Left lung (tissue), 10 donors: ENCODE results near the gene MADD. TPM values are rescaled to one million over a fixed set of nuclear protein-coding genes. Genes with fewer than 3 reads are reported as not detected.

ENCODE experiments used
- ATAC-seq: fragments of 200-7000 bp; cut with Tn5 transposase; one replicate; pipeline ENCODE4 v1.9.1; 2020; ENCODE audit warnings: moderate library complexity
- DNase-seq, 4 donors: peaks; one replicate each; pipeline ENCODE4 v3.0.0-alpha.2; 2013 to 2020
- H3K27ac ChIP-seq, 2 donors: fragments of 200-600 bp; sonication (generic) in 1 of 2; one replicate each; pipeline versions ENCODE4 v1.5.0 to v1.8.0; 2020 to 2021
- H3K27me3 ChIP-seq, 2 donors: fragments of 200-600 bp; sonication (generic) in 1 of 2; one replicate each; pipeline versions ENCODE4 v1.5.0 to v1.8.0; 2020 to 2021
- H3K36me3 ChIP-seq, 2 donors: fragments of 200-600 bp; sonication (generic) in 1 of 2; one replicate each; pipeline versions ENCODE4 v1.5.0 to v1.8.0; 2020 to 2021
- H3K4me1 ChIP-seq, 2 donors: fragments of 200-600 bp; one replicate each; pipeline ENCODE4 v1.8.0; 2021
- H3K4me3 ChIP-seq, 2 donors: fragments of 200-600 bp; sonication (generic) in 1 of 2; one replicate each; pipeline versions ENCODE4 v1.5.0 to v1.8.0; 2020 to 2021; ENCODE audit warnings: mild to moderate bottlenecking in 1 of 2
- H3K9me3 ChIP-seq, 2 donors: fragments of 200-600 bp; sonication (generic) in 1 of 2; one replicate each; pipeline versions ENCODE4 v1.5.0 to v1.8.0; 2020 to 2021
- intact Hi-C, 2 donors: fragments of 100-400 bp; cut with DNase I; formaldehyde crosslinking; loops; one replicate each; pipeline versions ENCODE4 v1.11.2 to v1.14.2; 2022
- polyA plus RNA-seq, 6 donors: library from polyadenylated mRNA; unstranded; fragments of 120-200 nt; gene quantifications; one replicate each; pipeline ENCODE4 v1.2.1, GENCODE V29; 2013; ENCODE audit not compliant: insufficient read length in 6 of 6
- total RNA-seq, 2 donors: library from RNA; stranded (reverse); fragmentation: NEBNext Ultra II Directional; extraction: Animal tissue kit (Norgen Biotek cat#: 25700); gene quantifications; one replicate each; pipeline ENCODE4 v1.2.1, GENCODE V29; 2021
- TF ChIP-seq, protein P1 (sequence below), 2 donors: fragments of 200-600 bp; sonication (generic) in 1 of 2; IDR thresholded peaks; one replicate each; pipeline versions ENCODE4 v1.5.0 to v1.8.0; 2021; ENCODE audit warnings: antibody characterized with exemption in 2 of 2
- donor health status: DM: no; HTN: yes; CAD: no.
- donor health status: DM: no; HTN: no; CAD: no.

Gene MADD
- total and polyA plus RNA-seq, 8 donors, result 33.0 to 53.8 (median 51.9) TPM

- H3K9me3 ChIP-seq, result no peaks in the 10 kb centered on the region
- ATAC-seq (no peak), DNase-seq (no peak)
- TF ChIP-seq, protein P1, sequence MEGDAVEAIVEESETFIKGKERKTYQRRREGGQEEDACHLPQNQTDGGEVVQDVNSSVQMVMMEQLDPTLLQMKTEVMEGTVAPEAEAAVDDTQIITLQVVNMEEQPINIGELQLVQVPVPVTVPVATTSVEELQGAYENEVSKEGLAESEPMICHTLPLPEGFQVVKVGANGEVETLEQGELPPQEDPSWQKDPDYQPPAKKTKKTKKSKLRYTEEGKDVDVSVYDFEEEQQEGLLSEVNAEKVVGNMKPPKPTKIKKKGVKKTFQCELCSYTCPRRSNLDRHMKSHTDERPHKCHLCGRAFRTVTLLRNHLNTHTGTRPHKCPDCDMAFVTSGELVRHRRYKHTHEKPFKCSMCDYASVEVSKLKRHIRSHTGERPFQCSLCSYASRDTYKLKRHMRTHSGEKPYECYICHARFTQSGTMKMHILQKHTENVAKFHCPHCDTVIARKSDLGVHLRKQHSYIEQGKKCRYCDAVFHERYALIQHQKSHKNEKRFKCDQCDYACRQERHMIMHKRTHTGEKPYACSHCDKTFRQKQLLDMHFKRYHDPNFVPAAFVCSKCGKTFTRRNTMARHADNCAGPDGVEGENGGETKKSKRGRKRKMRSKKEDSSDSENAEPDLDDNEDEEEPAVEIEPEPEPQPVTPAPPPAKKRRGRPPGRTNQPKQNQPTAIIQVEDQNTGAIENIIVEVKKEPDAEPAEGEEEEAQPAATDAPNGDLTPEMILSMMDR (IDR thresholded peaks at IDR 0.05), result no peak
- no peak overlapping the region for H3K27ac ChIP-seq
- H3K4me1 ChIP-seq, result no peaks in the 10 kb centered on the region
- H3K36me3 ChIP-seq, result peaks cover 0 to 46% of the 10 kb centered on the region in 2 donors
- intact Hi-C loops, result no loop called here
- H3K27me3 ChIP-seq, result no peaks in the 10 kb centered on the region
- no peak overlapping the region for H3K4me3 ChIP-seq
These were observed 33.5 kb upstream of the MADD start for GRCh38 chr11:47236482-47236881.

- Histone ChIP-seq H3K9me3 (no peaks in the 10 kb centered on the region), H3K4me3 (no peak overlapping the region), H3K4me1 (peaks cover 6 to 25% of the 10 kb centered on the region in 2 donors), H3K27me3 (no peaks in the 10 kb centered on the region), H3K27ac (no peak overlapping the region), H3K36me3 (peaks cover 0 to 78% of the 10 kb centered on the region in 2 donors)
- no peak for ATAC-seq
- intact Hi-C loops, result no loop called here
- TF ChIP-seq, protein P1 (IDR thresholded peaks at IDR 0.05), result no peak
- no peak for DNase-seq
These were observed 30.1 kb upstream of the MADD start for GRCh38 chr11:47239852-47240251.

DNA sequence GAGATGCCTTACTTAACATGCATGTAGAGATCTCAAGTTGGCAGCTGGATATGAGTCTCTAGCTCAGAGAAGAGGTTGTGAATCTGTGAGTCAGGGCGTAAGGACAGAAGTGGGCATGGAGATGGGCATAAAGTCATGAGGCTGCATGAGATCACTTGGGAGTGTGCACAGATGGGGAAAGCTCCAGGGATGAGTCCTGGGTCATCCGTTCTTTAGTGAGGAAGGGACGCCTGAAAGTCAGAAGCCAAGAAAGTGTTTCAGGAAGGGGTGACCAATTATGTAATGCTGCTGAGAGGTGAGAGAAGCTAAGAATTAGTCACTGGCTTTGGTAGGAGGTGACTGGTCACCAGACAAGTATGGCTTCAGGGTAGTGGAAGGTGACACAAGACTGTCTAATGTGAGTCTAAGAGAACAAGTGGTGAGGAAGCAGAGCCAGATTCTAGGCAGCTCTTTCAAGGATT is 28.1 kb upstream of the MADD start:
- peak overlapping the region in 1 of 2 donors; percentile 34 for H3K27ac ChIP-seq
- TF ChIP-seq, protein P1 (IDR thresholded peaks at IDR 0.05), result no peak
- intact Hi-C loops, result no loop called here
- H3K36me3 ChIP-seq, result peaks cover 0 to 81% of the 10 kb centered on the region in 2 donors
- H3K9me3 ChIP-seq, result no peaks in the 10 kb centered on the region
- H3K4me3 ChIP-seq, result no peak overlapping the region
- DNase-seq (no peak), ATAC-seq (peak; percentile 19)
- H3K27me3 ChIP-seq, result no peaks in the 10 kb centered on the region
- peaks cover 8 to 40% of the 10 kb centered on the region in 2 donors for H3K4me1 ChIP-seq

- H3K4me3 ChIP-seq, result no peak overlapping the region
- peak overlapping the region; percentile 30 to 34 for H3K27ac ChIP-seq
- H3K27me3 ChIP-seq, result no peaks in the 10 kb centered on the region
- H3K36me3 ChIP-seq, result peaks cover 0 to 78% of the 10 kb centered on the region in 2 donors
- TF ChIP-seq, protein P1 (IDR thresholded peaks at IDR 0.05), result no peak
- no peaks in the 10 kb centered on the region for H3K9me3 ChIP-seq
- peaks cover 14 to 49% of the 10 kb centered on the region in 2 donors for H3K4me1 ChIP-seq
- ATAC-seq (no peak), DNase-seq (no peak)
- intact Hi-C loops, result no loop called here
These were observed 27.2 kb upstream of the MADD start for GRCh38 chr11:47242596-47243192.

DNA sequence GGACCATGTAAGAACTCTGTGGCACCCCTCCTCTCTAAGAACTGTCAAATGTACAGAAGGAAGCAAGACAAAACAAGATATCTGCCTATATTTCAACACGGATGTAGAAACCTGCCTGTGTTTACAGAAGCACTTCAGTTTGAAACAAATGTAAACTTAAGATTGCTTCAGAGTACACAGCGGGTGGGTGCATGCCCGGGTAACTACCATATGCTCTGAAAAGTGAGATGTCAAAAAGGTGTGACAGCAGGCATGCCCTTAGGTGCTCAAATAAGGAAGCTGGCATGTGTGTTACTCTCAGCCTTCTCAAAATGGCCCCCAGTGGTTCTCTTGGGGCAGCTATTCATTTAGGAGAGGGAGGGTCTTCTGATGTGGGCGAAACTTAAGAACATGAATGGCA is 26.5 kb upstream of the MADD start:
- ATAC-seq, result peak; percentile 70
- Histone ChIP-seq H3K36me3 (peaks cover 0 to 70% of the 10 kb centered on the region in 2 donors), H3K4me1 (peaks cover 20 to 55% of the 10 kb centered on the region in 2 donors), H3K27me3 (no peaks in the 10 kb centered on the region), H3K9me3 (no peaks in the 10 kb centered on the region), H3K4me3 (no peak overlapping the region), H3K27ac (peak overlapping the region; percentile 33 to 47)
- no peak for DNase-seq
- intact Hi-C loops, result no loop called here
- TF ChIP-seq, protein P1 (IDR thresholded peaks at IDR 0.05), result no peak
